HG03520 (cell line): Measurements from ENCODE around the gene RAI2.

Experiments used
- ATAC-seq: cut with Tn5 transposase; IDR thresholded peaks from one replicate; pipeline ENCODE4 v1.9.1; 2021; ENCODE audit warnings: mild to moderate bottlenecking, moderate library complexity; ENCODE audit not compliant: unreplicated experiment

RAI2 gene

GRCh38 chrX:17860811-17861488 is at the start of gene RAI2:
RAI2 (minus strand) TSS chrX:17861298; CDS start chrX:17802010, 59,288 bp downstream.
- ATAC-seq, result no peak

GRCh38 chrX:17888421-17888820 is 27.3 kb upstream of the RAI2 start:
- ATAC-seq, result no peak

- no peak for ATAC-seq
These were observed 21.6 kb upstream of the RAI2 start for GRCh38 chrX:17882680-17883079.

- ATAC-seq, result no peak
These were observed 17.1 kb upstream of the RAI2 start for GRCh38 chrX:17878028-17878670.

- ATAC-seq, result no peak
These were observed 15.0 kb upstream of the RAI2 start for GRCh38 chrX:17876135-17876534.

- no peak for ATAC-seq
These were observed 8.5 kb upstream of the RAI2 start for GRCh38 chrX:17869580-17869979.

GRCh38 chrX:17861489-17862011 is 452 bp upstream of the RAI2 start:
- ATAC-seq, result no peak

- ATAC-seq, result no peak
These were observed 818 bp downstream of the RAI2 start for GRCh38 chrX:17860179-17860780.

GRCh38 chrX:17859609-17860178 is 1.4 kb downstream of the RAI2 start:
- no peak for ATAC-seq

- no peak for ATAC-seq
These were observed 6.6 kb downstream of the RAI2 start for GRCh38 chrX:17854531-17854930.

- ATAC-seq, result no peak
These were observed 7.0 kb downstream of the RAI2 start for GRCh38 chrX:17854069-17854468.

- no peak for ATAC-seq
These were observed 9.2 kb downstream of the RAI2 start for GRCh38 chrX:17851874-17852273.

- ATAC-seq, result no peak
These were observed 12.4 kb downstream of the RAI2 start for GRCh38 chrX:17848545-17849265.

- no peak for ATAC-seq
These were observed 15.1 kb downstream of the RAI2 start for GRCh38 chrX:17846045-17846444.

- no peak for ATAC-seq
These were observed 16.9 kb downstream of the RAI2 start for GRCh38 chrX:17844236-17844635.

- ATAC-seq, result no peak
These were observed 18.2 kb downstream of the RAI2 start for GRCh38 chrX:17842769-17843525.

- no peak for ATAC-seq
These were observed 21.8 kb downstream of the RAI2 start for GRCh38 chrX:17839269-17839668.

- no peak for ATAC-seq
These were observed 24.3 kb downstream of the RAI2 start for GRCh38 chrX:17836830-17837229.

GRCh38 chrX:17833954-17834353 is 27.1 kb downstream of the RAI2 start:
- no peak for ATAC-seq

- ATAC-seq, result no peak
These were observed 29.8 kb downstream of the RAI2 start for GRCh38 chrX:17831255-17831654.
